Activated CD8-positive, alpha-beta memory T cell treated with anti-CD3 and anti-CD28 coated beads, Interleukin-2, amount 50 U/mL, for 24 hours (primary cell): ENCODE results near the gene NPRL2.
A peak's percentile ranks its signal among the peaks of the same experiment; 100 is the strongest.

ENCODE experiments used
- DNase-seq: peaks from one replicate; pipeline ENCODE4 v3.0.0-alpha.2; 2020; ENCODE audit errors: extremely low read depth

Gene NPRL2

DNA sequence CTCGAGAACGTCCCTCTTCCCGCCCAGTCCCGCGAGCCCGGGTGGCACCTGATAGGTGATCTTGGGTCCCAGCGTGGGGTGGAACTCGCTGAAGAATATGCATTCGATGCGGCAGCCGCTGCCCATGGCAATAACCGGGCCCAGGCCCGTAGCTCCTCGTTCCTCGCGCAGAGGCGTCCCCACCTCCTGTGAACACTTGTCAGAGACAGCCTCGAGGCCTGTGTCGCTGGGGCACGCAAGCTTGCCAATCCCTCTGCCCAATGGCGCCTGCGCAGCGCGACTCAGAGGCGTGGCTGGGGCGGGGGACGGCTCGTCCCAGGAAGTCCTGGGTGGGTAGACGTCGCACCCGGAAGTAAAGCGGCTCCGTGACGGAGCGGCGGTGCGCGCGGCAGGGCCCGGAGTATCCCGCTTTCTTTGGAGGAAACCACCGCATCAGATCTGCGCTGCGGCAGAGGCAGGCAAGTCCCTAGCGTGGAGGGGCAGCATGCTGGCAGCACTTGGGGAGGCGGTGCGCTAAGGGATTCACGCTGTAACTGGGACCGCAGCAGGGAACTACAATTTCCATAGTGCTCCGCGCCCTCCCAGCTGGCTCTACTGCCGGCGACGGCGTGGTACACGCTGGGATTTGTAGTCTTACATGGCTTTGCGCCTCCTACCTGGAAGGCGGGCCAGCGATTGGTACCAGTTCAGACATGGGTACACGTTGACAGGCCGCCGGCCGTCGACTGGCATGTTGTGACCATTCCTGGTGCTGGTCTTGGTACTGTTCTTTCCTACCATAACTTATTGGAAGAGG is at the start of gene NPRL2, which contains the start of gene CYB561D2:
TSS of gene NPRL2 (minus strand) at position 249 of the 796 bp plus-strand sequence. CDS start at position 126, 123 bp downstream.
TSS of gene CYB561D2 (plus strand) at position 336 of the 796 bp plus-strand sequence. CDS start 572 bp downstream, outside the sequence.
- DNase-seq = peak; percentile 100

DNA sequence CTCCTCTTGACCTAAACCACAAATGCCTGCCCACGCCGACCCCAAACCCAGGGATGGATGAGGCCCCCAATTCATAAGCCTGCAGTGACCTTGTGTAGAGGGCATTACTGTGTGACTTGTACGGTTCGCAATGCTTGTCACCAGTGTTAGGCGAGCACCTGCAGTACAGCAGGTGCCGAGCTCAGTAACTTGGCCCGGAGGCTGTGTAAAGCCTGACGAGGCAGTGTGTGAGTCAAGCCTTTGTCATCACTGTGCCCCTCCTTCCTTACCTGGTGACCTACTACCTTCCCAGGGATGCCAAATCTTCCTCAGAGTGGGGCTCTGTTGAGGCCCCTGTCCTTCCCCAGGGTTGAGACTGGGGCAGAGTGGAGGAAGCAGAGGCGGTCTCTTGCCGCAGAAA is 45.9 kb upstream of the NPRL2 start:
- DNase-seq = no peak

DNA sequence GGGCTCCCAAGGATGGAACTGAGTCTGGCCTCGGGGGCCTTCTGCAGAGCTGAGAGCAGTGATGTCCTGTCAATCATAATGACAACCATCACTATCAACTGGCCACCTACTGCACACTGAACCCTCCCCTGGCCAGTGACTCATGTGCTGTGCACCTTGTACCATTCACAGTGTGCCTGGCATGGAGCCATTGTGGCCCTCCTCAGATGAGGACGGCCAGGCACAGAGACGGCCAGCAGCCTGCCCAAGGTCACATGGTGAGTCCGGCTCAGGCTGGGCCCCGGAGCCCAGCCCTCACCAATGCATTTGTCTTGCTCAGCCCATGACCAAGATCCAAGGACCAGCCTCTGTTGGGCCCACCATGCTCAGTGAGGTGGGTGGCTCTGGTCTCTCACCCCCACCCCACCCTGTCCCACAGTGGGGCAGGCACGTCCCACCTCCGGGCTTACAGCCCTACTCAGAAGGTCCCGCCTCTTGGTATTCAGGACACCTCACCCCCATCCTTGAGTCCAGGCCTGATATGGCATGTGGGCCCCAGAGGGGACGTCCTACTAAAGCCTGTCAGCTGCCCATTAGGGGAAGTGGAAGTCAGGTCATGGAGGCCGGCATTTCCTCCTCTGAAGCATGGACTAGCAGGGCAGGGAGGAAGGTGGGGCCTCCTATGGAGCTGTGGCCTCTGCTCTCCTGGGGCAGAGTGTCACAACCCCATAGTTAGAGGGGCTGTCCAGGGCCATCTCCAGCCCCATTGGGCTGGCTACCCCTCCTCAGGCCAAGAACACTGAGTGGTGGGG is 44.7 kb upstream of the NPRL2 start:
- DNase-seq = no peak

DNA sequence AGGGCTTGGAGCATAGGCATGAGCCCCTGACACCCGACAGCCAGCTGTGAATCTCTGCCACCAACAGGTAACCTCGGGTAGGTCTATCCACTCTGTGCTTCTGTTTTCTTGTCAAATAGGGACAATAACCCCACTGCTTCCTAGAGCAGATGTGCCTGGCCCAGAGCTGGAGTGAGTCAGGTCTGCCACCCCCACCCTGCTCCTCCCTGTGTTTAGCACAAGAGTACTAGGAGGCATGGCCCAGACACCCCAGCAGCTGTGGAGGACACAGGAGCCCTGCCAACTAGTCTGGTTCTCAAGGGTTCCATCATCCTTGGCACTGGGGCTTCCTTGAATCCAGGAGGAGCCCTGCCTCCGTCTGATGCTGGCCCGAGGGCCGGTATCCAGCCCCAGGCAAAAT is 42.5 kb upstream of the NPRL2 start:
- no peak for DNase-seq

DNA sequence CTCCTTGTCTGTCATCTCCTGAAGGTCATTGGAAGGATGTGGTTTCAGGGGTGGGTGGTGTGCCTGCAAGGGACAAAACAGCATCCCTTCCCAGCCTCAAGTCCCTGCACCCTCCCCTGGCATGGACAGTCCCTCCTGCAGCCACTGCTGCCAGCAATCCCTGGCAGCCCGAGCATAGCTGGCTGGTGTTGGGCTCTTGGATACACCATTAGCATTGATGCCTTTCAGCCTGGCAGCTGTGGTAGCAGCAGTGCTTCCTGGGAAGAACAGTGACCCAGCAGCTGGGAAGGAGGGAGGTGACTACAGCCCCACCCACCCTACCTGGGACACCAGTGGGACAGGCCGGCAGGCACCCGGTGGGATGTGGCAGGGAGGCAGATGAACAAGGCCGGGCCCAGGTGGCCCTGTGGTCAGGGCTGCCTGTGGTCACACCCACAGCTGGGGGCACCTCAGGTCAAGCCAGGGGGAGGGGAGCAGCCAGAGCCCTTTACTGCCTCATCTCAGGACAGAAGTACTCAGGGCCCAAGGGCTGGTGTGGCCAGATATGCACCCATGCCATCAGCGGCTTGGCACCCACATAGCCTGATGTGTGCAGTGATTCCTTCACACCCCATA is 41.6 kb upstream of the NPRL2 start:
- DNase-seq = no peak

DNA sequence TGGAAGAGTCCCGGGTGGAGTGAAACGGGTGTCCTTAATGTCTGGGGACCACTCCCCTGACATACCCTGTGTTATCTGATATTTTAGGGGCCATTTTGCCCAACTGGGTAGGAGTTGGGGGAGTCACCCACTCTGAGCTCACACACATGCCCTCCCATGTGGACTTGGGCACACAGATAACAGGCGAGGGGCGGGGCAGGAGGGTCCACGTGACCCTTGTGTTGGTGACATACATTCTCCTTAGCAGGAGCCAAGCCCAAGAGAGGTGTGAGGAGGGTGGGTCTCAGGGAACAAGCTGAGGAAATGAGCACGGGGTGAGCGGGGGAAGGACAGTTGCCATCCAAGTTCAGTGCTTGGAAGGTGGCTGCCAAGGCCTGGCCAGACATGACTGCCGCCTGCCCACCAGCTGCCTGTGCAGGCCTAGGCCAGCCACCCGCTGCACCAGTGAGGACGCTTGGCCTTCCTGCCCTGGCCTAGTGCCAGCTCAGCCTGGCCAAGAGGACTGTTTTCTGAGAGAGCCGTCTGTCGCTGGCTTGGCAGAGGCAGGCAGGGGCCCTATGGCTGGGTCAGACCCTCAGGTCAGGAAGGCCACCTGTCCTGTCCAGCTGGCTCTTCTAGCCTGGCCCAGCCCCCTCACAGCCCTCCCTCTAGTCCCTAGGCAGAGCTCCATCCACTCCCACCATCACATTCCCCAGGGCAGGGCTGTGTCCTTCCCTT is 40.1 kb upstream of the NPRL2 start:
- DNase-seq = no peak

DNA sequence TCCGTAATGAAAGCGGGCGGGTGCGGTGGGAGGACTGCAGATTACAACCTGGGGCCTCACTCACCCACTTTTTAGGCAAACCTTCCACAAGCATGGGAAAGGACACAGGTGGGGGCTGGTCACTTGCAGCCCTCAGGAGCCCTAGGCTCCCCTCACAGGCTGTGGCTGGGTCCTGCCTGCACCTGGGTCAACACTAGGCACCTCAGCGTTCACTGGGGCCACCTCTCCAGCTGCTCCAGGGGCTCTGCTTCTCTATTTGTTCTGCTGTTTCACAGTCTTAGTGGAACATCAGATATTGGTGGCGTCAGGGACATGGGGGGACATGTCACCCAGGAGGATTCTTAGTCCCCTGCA is 38.8 kb upstream of the NPRL2 start:
- DNase-seq = no peak

DNA sequence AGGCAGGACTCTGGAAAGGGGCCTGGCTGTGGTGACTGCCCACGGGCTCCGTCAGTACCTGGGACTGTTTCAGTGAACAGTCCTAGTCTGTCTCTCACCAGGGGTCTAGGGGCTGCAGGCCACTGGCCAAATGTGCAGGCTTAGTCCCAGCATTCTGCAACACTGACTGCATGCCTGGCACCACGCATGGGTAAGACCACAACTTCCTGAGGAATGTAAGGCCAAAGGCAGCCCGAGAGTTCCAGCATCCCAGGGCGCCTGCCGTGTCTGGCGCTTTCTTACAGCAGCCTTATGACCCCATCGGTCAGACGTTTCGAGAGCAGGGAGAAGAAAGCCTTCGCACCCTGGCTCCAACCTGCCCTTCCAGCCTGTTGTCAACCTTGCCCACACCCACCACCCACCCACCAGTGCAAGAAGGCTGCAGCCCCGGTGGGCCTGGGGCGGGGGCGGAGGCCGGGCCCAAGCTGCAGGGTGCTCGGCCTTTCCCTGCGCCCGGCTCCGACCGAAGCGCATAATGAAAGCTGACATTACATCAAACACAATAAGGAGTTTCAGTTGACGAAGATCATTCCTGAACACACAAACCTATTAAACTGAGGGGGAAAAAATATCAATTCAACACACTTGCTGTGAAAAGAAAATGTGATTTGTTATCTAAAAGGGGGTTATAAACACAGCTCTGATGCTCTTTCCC is 38.3 kb upstream of the NPRL2 start:
- no peak for DNase-seq

DNA sequence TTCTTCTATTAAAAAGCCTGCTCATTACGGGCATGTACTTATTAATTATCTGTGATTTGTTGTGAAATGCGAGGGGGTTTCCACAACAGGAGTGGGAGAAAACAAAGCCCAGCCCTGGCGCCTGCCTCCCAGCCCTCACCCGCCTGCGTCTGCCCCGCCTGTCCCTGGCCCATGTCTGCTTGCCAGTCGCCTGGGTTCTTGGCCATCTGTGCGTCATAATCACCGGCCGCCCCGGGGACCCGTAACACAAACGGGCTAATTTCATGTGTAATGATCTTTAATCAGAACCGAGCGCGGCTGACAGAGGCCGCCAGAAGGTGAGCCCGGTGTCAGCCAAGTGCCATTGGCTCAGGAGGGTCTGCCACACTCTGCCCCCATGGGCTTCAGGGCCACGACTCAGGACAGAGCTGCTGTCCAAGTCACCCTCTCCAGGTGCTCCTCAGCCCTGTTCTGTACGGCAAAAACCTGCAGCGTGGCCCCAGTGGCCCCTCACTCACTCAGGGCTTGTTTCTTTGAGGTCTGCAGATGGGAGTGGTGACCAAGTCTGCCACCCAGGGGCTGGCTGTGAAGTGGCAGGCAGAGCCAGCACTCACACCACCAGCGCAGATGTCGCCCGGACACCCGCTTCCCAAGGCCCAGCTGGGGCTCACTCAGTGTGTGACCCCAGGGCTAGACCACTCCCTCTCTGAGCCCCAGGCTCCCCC is 37.6 kb upstream of the NPRL2 start:
- no peak for DNase-seq

DNA sequence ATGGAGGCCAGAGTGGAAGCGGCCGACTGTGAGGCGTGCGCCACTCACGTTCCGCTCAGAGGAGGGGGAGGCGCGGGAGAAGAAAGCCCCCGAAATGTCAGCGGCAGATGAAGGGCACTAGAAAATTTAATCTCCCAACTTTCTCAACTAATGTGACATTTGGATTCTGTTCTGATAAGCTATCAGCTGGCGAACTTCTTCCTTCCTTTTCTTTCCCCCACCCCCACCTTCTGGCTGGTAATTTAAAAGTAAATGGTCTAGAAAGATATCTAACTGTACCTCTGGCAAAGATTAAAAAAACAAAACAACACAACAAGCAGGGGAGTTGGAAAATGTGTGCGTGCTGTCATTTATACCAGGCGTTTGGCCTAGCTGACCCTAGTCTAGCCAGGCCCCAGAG is 35.2 kb upstream of the NPRL2 start:
- DNase-seq = no peak

DNA sequence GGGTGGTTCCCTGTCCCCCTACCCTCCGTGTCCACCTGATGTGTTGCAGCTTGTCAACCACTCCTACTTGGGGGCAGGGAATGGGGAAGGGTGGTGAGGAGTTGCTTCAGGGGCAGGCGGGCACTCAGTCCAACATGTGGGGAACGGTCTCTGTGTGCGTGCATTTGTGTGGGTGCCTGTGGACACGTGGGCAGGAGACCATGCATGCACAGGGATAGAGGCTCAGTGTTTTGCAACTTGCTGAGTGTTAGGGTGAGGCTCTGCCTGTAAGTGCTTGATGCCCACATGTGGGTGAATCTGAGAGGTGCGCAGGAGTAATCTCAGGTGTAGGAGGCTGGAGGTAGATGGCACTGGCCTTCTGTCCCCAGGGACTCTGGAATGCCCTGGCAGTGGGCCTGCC is 33.2 kb upstream of the NPRL2 start:
- no peak for DNase-seq

DNA sequence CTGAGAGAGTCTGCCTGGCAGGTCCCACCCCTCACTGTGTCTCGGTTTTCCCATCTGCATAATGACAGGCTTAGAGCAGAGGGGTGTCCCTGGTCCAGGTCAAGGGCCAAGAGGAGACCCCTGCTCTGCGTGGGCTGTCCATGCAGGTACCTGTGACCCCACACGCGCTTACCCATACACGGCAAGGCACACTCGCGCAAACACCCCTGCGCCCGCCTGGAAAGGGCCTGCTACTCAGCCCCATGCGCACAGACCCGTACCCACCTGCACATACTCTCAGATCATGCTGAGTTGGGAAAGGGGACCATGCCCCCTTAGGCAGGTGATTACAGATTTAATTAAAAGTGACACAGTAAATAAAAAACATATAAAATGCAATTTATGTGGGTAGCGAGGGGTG is 32.1 kb upstream of the NPRL2 start:
- no peak for DNase-seq

DNA sequence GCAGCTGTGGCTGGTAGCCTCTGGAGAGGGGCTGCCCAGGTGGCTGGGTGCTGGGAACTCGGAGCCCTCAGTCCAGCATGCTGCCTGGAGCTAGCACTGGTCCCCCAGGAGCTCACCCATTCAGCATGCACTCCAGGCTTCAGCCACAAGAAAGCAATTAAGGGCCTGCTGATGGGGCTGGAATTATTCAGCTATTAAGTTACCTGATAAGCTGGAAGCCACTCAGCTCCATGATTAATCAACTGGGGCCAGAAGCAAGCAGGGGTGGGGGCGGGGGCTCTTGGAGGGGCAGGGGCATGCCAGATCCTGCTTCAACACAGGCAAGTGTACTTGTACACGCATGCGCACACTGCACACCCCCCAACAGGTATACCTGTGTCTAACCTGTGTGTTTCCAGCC is 30.8 kb upstream of the NPRL2 start:
- no peak for DNase-seq

DNA sequence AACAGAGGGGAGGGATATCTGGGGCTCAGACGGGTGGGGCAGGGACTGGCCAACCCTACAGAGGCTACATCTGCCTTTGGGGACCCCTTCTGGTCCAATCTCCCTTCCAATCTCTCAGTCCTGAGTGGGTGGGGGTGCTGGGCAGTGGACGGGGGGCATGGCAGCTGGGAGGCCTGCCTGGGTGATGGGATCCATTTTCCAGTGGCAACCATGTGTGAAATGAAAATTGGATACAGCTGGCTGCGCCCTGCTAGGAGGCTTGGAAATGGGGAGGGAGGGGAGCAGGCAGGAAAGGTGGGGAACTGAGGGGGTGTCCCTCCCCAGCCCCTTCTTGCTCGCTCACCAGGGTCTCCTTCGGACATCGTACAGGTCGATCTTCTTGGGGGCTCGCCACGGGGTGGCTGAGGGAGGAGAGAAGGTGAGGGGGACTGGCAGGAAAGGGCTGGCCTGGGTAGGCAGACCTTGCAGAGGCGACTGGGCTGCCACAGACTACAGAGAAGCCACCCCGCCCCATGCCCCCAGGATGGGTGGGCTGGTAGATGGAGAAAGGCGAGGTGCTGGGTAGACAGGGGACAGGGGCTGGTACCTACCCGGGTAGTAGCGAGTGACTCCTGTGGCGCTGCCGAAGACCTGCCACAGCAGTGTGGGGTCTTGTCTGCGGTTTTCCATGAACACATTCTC is 30.0 kb upstream of the NPRL2 start:
- DNase-seq = no peak

DNA sequence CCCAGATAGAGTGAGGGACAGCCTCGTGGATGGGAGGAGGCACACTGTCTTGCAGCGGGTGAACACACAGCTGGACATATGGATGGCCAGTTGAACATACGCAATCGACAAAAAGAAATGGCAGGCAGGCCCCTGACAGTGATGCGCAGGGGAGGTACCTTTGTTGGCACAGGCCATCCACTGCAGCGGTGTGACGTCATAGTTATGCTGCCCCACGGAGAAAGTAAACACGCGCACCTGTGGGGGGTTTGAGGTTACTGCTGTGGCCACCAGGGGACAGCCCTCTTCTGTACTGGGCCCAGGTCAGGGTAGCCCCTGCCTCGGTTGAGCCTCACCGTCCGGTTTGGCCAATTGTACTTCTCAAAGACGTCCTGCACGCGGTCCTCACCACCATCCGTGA is 28.2 kb upstream of the NPRL2 start:
- no peak for DNase-seq

DNA sequence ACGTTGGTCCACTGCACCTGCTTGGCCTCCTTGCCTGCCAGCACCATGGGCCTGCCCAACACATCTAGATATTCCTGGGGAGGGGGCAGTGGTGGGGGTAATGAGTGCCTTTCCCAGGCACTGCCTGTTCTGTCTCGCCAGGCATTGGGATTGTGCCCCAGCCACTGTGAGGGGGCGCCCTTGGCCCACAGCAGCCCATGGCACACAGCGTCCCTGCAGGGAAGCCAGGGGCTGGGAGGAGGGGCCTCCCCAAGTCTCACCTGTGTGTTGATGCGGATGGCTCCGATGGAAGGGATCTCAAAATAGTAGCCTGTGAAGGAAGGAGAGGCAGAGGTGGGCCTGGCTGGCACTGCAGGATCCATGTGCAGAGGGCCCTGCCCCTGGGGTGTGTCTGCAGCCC is 27.4 kb upstream of the NPRL2 start:
- no peak for DNase-seq

DNA sequence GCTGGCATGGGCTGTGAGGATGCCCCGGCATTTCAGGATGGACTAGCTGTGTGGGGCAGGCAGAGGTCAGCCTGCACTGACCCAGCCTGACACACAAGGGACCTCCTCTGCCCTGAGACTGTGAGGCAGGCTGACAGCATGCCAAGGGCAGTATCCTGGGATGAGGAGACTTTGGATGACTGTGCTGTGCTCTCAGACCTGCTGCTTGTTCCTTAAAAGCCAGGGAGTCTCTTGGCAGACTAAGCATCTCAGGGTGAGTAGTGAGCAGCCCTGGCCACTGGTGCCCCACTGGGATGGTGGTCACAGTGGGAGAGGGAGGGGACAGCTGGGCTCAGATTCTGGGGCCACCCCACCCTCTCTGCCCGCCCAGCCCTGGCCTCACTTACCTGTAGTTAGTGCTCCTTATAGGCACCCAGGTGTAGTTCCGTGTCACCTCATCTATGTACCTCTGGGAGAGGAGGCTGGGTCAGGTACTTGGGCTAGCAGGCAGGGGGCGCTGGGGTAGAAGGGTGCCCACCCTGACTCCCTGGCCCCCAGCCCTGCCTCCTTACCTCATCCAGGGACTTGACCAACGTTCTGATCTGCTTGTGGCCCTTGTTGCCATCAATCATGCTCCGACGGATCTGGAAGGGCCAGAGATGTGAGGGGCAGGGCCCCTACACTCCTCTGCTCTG is 24.8 kb upstream of the NPRL2 start:
- DNase-seq = no peak

DNA sequence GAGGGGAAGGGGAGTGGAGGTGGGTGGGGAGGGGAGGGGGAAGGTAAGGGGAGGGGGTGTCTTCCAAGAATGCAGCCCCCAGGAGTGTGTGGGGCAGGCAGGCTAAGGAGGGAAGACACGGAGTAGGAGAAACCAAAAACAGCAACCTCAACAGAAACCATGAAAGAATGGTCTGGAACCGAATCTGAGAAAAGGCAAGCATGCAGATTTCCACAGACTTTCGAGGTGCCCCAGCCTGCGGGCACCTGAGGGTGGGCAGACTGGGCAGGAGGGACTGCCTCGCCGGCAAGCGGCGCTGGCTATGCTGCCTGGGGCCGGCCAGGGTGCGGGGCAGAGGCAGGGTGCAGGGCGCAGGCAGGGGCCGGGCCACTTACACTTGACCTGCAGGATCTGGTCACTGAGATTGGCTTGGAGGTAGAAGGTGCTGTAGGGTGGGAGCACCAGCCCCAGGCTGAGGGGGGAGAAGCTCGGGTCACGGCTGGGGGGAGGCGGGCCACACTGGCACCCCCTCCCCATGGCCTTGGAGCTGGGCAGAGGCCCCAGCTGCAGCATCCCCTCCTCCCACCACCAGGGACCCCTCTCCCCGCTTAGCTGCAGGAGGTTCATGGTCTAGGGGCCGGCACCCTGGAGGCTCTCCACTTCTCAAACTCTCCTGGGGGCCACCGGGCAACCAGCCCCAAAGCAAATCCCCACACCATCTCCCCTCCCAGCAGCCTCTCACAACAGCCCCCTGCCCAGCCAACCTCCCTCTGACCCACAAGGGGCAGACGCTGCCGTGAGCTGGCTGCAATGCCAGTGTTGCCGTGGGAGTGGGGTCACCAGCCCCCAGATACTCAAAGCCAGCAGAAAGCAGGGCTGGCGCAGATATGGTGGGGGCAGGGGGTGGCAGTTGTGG is 24.0 kb upstream of the NPRL2 start:
- no peak for DNase-seq
